ENCODE data around the gene KIF26B.

DNA sequence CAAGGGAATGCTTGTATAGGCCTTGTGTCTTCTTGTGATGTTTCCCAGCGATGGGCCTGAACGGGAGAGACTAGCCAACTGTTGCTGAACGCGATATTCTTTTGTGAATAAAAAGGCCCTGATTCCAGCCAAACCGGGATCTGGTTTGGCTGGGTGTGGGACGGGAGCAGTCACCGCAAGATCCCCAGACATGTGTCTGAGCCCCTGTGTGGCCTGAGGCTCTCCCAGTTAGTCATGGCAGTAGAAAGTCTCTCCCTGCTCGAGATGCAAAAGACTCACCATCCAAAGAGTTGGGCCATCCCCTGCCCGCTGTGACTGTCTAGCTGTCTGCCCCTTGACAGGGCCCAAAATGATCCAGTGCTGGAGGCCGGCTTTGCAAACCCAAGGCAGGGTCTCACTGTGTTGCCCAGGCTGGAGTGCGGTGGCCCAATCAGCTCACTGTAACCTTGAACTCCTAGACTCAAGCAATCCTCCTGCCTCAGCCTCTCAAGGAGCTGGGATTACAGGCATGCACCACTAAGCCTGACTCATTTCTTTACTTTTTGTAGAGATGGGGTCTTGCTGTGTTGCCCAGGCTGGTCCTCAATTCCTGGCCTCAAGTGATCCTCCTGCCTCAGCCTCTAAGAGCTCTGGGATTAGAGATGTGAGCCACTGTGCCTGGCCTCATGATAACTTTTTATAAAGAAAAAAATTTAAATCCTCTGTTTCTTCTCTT is 56.4 kb downstream of the KIF26B start:
- TF ChIP-seq, protein P1, sequence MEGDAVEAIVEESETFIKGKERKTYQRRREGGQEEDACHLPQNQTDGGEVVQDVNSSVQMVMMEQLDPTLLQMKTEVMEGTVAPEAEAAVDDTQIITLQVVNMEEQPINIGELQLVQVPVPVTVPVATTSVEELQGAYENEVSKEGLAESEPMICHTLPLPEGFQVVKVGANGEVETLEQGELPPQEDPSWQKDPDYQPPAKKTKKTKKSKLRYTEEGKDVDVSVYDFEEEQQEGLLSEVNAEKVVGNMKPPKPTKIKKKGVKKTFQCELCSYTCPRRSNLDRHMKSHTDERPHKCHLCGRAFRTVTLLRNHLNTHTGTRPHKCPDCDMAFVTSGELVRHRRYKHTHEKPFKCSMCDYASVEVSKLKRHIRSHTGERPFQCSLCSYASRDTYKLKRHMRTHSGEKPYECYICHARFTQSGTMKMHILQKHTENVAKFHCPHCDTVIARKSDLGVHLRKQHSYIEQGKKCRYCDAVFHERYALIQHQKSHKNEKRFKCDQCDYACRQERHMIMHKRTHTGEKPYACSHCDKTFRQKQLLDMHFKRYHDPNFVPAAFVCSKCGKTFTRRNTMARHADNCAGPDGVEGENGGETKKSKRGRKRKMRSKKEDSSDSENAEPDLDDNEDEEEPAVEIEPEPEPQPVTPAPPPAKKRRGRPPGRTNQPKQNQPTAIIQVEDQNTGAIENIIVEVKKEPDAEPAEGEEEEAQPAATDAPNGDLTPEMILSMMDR (IDR thresholded peaks at IDR 0.05; ENCODE audit: borderline replicate concordance, extremely low read depth, low read length, poor library complexity, severe bottlenecking), result no peak
- TF ChIP-seq EZH2 (IDR thresholded peaks at IDR 0.05; ENCODE audit: borderline replicate concordance, low read depth, low read length, severe bottlenecking), result no peak

All from DND-41 (cell line).